HG02610 (cell line): Measurements from ENCODE around the gene PDE4DIP.
"Not testable (repeated sequence)": the region's sequence is repeated elsewhere in the genome, so short reads cannot be mapped to it uniquely, and the experiment has no call there.

ENCODE experiments used
- ATAC-seq: cut with Tn5 transposase; IDR thresholded peaks from one replicate; pipeline ENCODE4 v1.9.1; 2021; ENCODE audit warnings: mild to moderate bottlenecking, moderate library complexity; ENCODE audit not compliant: unreplicated experiment

The PDE4DIP gene

GRCh38 chr1:148869634-148869961 is 25.4 kb downstream of the PDE4DIP start:
- ATAC-seq = not testable (repeated sequence)

- ATAC-seq = not testable (repeated sequence)
Measured at GRCh38 chr1:148874408-148875388, 30.5 kb downstream of the PDE4DIP start.

GRCh38 chr1:148879812-148880416 is 35.7 kb downstream of the PDE4DIP start:
- ATAC-seq = not testable (repeated sequence)

- ATAC-seq = not testable (repeated sequence)
Measured at GRCh38 chr1:148881261-148881660, 37.0 kb downstream of the PDE4DIP start.

- not testable (repeated sequence) for ATAC-seq
Measured at GRCh38 chr1:148885219-148885618, 41.0 kb downstream of the PDE4DIP start.

GRCh38 chr1:148886293-148886692 is 42.1 kb downstream of the PDE4DIP start:
- ATAC-seq = not testable (repeated sequence)

GRCh38 chr1:148888597-148888996 is 44.4 kb downstream of the PDE4DIP start:
- not testable (repeated sequence) for ATAC-seq

- not testable (repeated sequence) for ATAC-seq
Measured at GRCh38 chr1:148889267-148890074, 45.2 kb downstream of the PDE4DIP start.

GRCh38 chr1:148890075-148890568 is 45.9 kb downstream of the PDE4DIP start:
- ATAC-seq = not testable (repeated sequence)

GRCh38 chr1:148894360-148895352 is 50.4 kb downstream of the PDE4DIP start:
- not testable (repeated sequence) for ATAC-seq

- ATAC-seq = not testable (repeated sequence)
Measured at GRCh38 chr1:148900026-148900425, 55.8 kb downstream of the PDE4DIP start.

- ATAC-seq = not testable (repeated sequence)
Measured at GRCh38 chr1:148900691-148901090, 56.5 kb downstream of the PDE4DIP start.

- ATAC-seq = not testable (repeated sequence)
Measured at GRCh38 chr1:148901150-148901952, 57.1 kb downstream of the PDE4DIP start.

- not testable (repeated sequence) for ATAC-seq
Measured at GRCh38 chr1:148901953-148902341, 57.7 kb downstream of the PDE4DIP start.

- ATAC-seq = not testable (repeated sequence)
Measured at GRCh38 chr1:148909219-148909826, 65.1 kb downstream of the PDE4DIP start.

- ATAC-seq = not testable (repeated sequence)
Measured at GRCh38 chr1:148911303-148911928, 67.2 kb downstream of the PDE4DIP start.

- not testable (repeated sequence) for ATAC-seq
Measured at GRCh38 chr1:148916222-148916621, 72.0 kb downstream of the PDE4DIP start.
